Subcutaneous adipose tissue (tissue), 4 donors: Measurements from ENCODE around the gene AHRR. TPM values are rescaled to one million over a fixed set of nuclear protein-coding genes. Genes with fewer than 3 reads are reported as not detected.

Source experiments
- CTCF ChIP-seq: fragments of 450-650 bp; IDR thresholded peaks from one replicate; pipeline ENCODE4 v1.5.1; 2016; ENCODE audit warnings: low read depth, mild to moderate bottlenecking, control low read depth, antibody characterized with exemption, moderate library complexity
- total RNA-seq, 4 donors: library from RNA; depleted of rRNA; stranded (reverse); fragments of >200 nt; gene quantifications; one replicate each; pipeline ENCODE4 v1.1.0, GENCODE V29; 2016

AHRR gene
- total RNA-seq, 4 donors from 2014 or later: 0.34 to 1.1 (median 0.46) TPM

DNA sequence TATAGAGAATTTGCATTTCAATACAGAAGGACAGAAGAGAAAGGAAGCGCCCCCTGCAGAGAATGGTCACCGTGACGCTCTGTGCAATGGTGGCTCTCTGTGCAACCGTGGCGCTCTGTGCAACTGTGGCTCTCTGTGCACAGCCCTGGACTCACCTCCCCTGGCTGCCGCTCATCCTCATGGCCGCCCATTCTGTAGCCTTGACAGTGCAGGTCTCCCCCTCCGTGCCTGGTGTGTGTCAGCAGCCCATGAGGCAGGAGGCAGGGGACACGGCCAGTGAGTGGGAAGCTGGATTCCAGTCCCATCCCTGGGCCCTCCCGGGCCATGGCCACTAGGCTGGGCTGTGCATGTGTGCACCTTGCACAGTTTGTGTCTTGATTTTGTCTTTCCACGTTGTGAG is 133.4 kb downstream of the AHRR start:
- no peak for TF ChIP-seq CTCF

- no peak for TF ChIP-seq CTCF
Measured at GRCh38 chr5:455806-456205, 134.3 kb downstream of the AHRR start.

GRCh38 chr5:456351-457194 is 135.1 kb downstream of the AHRR start:
- TF ChIP-seq CTCF: no peak

DNA sequence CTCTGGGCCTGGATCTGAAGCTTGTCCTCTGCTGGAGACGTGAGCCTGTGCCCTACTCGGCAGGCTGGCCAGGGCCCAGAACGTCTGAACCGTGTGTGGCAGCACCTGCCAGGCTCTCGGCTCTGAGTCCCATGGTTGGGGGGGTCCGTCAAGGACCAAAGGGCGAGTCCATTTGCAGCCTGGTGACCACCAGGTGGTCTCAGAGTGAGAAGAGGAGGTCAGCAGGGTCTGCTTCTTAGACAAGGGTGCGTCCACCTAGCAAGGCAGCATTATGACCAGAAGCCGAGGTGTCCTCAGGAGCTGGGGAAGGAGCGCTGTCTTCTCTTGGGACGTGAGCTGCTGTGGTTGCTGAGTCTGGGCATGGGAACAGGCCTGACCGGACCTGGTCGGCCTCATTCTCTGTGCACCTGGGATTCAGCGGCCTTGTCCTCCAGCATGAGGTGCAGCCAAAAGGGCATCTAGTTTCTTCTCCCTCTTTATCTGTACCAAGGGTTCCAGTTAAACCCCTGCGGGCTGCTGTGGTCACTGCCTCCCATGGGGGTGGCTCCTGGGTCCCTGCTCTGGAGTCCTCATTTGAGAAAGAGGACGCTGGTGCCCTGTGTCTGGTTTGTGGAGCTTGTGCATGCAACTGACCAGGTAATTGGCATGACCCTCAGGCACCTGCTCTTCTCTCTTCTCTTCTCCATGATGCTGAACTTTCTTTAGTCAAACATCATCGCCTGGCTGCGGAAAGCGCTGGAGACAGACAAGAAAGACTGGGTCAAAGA is 135.9 kb downstream of the AHRR start:
- TF ChIP-seq CTCF: no peak

- TF ChIP-seq CTCF: no peak
Measured at GRCh38 chr5:458547-459353, 137.2 kb downstream of the AHRR start.

DNA sequence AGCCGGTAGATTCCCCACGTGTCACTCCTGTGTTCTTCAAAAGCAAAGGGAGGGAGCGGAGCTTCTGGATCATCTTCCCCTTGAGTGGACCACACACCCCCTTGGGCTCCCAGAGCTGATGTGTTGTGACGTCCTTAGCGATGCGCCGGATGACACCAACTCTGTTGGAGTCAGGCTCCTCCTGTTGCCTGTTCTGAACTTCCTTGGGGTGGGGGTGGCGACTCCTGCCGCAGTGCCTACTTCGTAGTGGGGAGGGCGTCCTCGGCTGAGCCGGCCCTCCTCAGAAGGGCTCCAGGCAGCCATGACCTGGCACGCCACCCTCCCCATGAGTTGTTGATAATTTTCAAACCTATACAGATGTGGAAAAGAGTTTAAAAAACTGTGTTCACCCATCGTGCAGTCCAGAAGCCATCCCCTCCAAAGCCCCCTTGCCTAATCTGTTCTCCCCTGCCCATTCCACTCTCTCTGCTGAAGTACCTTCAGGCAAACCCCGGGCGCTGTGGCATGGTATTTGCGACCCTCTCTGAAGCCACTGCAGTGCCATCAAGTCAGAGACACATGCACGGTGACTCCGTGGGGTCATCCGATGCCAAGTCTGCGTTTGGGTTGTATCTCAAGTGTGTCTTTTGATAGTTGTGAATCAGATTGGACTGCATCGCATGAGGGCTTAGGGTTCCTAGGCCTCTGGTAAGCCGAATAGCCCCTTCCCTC is 138.2 kb downstream of the AHRR start:
- TF ChIP-seq CTCF: no peak
